HEK293 (cell line): ENCODE measurements around the gene TIMM50.
A peak's percentile ranks its signal among the peaks of the same experiment; 100 is the strongest.

Experiments
- EGR2 ChIP-seq: fragments of 450-650 bp; formaldehyde crosslinking; IDR thresholded peaks from 2 replicates; pipeline ENCODE4 v1.5.1; 2016; ENCODE audit warnings: low read depth, missing biosample characterization, missing genetic modification characterization
- KLF10 ChIP-seq: fragments of 450-650 bp; IDR thresholded peaks from 2 replicates; pipeline ENCODE4 v1.5.1; 2018; ENCODE audit warnings: missing biosample characterization, mild to moderate bottlenecking, missing genetic modification characterization
- PRDM4 ChIP-seq: fragments of 450-650 bp; formaldehyde crosslinking; IDR thresholded peaks from 2 replicates; pipeline ENCODE4 v1.5.1; 2017; ENCODE audit warnings: missing biosample characterization, missing genetic modification characterization
- SP7 ChIP-seq: fragments of 450-650 bp; formaldehyde crosslinking; IDR thresholded peaks from 2 replicates; pipeline ENCODE4 v1.5.1; 2016; ENCODE audit warnings: missing biosample characterization, missing genetic modification characterization
- ZFHX2 ChIP-seq: fragments of 450-650 bp; formaldehyde crosslinking; conservative IDR thresholded peaks from 2 replicates; pipeline ENCODE4 v1.5.1; 2016; ENCODE audit warnings: missing biosample characterization, missing genetic modification characterization
- ZNF16 ChIP-seq: fragments of 450-650 bp; formaldehyde crosslinking; IDR thresholded peaks from 2 replicates; pipeline ENCODE4 v1.5.1; 2016; ENCODE audit warnings: low read depth, missing biosample characterization, missing genetic modification characterization
- ZNF423 ChIP-seq: fragments of 450-650 bp; formaldehyde crosslinking; IDR thresholded peaks from 2 replicates; pipeline ENCODE4 v1.5.1; 2016; ENCODE audit warnings: missing biosample characterization, missing genetic modification characterization
- ZNF513 ChIP-seq: fragments of 450-650 bp; IDR thresholded peaks from 2 replicates; pipeline ENCODE4 v1.5.1; 2018; ENCODE audit warnings: missing biosample characterization, missing genetic modification characterization
- ZNF555 ChIP-seq: fragments of 450-650 bp; formaldehyde crosslinking; conservative IDR thresholded peaks from 2 replicates; pipeline ENCODE4 v1.5.1; 2017; ENCODE audit warnings: missing biosample characterization, mild to moderate bottlenecking, missing genetic modification characterization, inconsistent platforms
- ZNF558 ChIP-seq: fragments of 450-650 bp; formaldehyde crosslinking; IDR thresholded peaks from 2 replicates; pipeline ENCODE4 v1.5.1; 2016; ENCODE audit warnings: missing biosample characterization, missing genetic modification characterization
- ZNF596 ChIP-seq: fragments of 450-650 bp; IDR thresholded peaks from 2 replicates; pipeline ENCODE4 v1.5.0; 2018; ENCODE audit warnings: missing biosample characterization, mild to moderate bottlenecking, missing genetic modification characterization, moderate library complexity
- ZNF664 ChIP-seq: fragments of 450-650 bp; formaldehyde crosslinking; IDR thresholded peaks from 2 replicates; pipeline ENCODE4 v1.5.1; 2016; ENCODE audit warnings: missing biosample characterization, missing genetic modification characterization
- ZNF785 ChIP-seq: fragments of 450-650 bp; formaldehyde crosslinking; IDR thresholded peaks from 2 replicates; pipeline ENCODE4 v1.5.1; 2016; ENCODE audit warnings: missing biosample characterization, missing genetic modification characterization
- TF ChIP-seq, protein P1 (sequence below): fragments of 450-650 bp; formaldehyde crosslinking; IDR thresholded peaks from 2 replicates; pipeline ENCODE4 v1.5.1; 2016; ENCODE audit warnings: missing biosample characterization, missing genetic modification characterization
- TF ChIP-seq, protein P2 (sequence below): fragments of 450-650 bp; formaldehyde crosslinking; IDR thresholded peaks from 2 replicates; pipeline ENCODE4 v1.5.0; 2017; ENCODE audit warnings: missing biosample characterization, missing genetic modification characterization, borderline replicate concordance
- TF ChIP-seq, protein P3 (sequence below): fragments of 450-650 bp; formaldehyde crosslinking; IDR thresholded peaks from 2 replicates; pipeline ENCODE4 v1.5.1; 2016; ENCODE audit warnings: missing biosample characterization, missing genetic modification characterization
- TF ChIP-seq, protein P4 (sequence below): fragments of 450-650 bp; formaldehyde crosslinking; IDR thresholded peaks from 2 replicates; pipeline ENCODE4 v1.5.1; 2017; ENCODE audit warnings: missing biosample characterization, missing genetic modification characterization
- TF ChIP-seq, protein P5 (sequence below): fragments of 450-650 bp; formaldehyde crosslinking; IDR thresholded peaks from 2 replicates; pipeline ENCODE4 v1.5.1; 2016; ENCODE audit warnings: missing biosample characterization, missing genetic modification characterization, borderline replicate concordance

The TIMM50 gene

DNA sequence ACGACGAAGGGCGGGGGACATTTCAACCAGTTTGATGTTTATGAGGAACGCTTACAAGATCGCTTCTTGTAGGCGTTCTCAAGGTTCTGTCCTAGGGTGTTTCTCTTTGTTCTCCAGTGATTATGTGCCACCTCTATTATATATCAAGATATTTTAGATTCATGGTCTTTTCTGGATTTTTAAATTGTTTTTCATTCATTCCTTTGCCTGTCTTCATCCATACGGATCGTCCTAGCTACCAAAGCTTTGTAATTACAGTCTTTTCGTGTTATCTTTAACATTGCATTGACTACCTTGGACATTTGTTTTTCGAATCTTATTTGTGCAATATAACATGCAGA lies 59.7 kb downstream of the TIMM50 start (continued):
- TF ChIP-seq, protein P1, sequence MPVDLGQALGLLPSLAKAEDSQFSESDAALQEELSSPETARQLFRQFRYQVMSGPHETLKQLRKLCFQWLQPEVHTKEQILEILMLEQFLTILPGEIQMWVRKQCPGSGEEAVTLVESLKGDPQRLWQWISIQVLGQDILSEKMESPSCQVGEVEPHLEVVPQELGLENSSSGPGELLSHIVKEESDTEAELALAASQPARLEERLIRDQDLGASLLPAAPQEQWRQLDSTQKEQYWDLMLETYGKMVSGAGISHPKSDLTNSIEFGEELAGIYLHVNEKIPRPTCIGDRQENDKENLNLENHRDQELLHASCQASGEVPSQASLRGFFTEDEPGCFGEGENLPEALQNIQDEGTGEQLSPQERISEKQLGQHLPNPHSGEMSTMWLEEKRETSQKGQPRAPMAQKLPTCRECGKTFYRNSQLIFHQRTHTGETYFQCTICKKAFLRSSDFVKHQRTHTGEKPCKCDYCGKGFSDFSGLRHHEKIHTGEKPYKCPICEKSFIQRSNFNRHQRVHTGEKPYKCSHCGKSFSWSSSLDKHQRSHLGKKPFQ (tag by site-specific recombination) = no peak
- TF ChIP-seq KLF10 (tag by site-specific recombination) (0 out of 2 replicates have a peak, but pooled peaks have one; percentile 2), ZNF555 (no peak), ZNF785 (tag by site-specific recombination) (no peak), ZNF513 (tag by site-specific recombination) (no peak), SP7 (tag by site-specific recombination) (0 out of 2 replicates have a peak, but pooled peaks have one; percentile 23), ZFHX2 (tag by site-specific recombination) (peak; percentile 4; the same call in 1 of the 2 replicates), PRDM4 (tag by site-specific recombination) (no peak), ZNF16 (tag by site-specific recombination) (no peak), ZNF558 (no peak), ZNF596 (tag by site-specific recombination) (no peak), ZNF664 (tag by site-specific recombination) (no peak), ZNF423 (tag by site-specific recombination) (no peak), EGR2 (no peak)
- TF ChIP-seq, protein P2, sequence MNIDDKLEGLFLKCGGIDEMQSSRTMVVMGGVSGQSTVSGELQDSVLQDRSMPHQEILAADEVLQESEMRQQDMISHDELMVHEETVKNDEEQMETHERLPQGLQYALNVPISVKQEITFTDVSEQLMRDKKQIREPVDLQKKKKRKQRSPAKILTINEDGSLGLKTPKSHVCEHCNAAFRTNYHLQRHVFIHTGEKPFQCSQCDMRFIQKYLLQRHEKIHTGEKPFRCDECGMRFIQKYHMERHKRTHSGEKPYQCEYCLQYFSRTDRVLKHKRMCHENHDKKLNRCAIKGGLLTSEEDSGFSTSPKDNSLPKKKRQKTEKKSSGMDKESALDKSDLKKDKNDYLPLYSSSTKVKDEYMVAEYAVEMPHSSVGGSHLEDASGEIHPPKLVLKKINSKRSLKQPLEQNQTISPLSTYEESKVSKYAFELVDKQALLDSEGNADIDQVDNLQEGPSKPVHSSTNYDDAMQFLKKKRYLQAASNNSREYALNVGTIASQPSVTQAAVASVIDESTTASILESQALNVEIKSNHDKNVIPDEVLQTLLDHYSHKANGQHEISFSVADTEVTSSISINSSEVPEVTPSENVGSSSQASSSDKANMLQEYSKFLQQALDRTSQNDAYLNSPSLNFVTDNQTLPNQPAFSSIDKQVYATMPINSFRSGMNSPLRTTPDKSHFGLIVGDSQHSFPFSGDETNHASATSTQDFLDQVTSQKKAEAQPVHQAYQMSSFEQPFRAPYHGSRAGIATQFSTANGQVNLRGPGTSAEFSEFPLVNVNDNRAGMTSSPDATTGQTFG (tag by site-specific recombination) = no peak
- TF ChIP-seq, protein P3, sequence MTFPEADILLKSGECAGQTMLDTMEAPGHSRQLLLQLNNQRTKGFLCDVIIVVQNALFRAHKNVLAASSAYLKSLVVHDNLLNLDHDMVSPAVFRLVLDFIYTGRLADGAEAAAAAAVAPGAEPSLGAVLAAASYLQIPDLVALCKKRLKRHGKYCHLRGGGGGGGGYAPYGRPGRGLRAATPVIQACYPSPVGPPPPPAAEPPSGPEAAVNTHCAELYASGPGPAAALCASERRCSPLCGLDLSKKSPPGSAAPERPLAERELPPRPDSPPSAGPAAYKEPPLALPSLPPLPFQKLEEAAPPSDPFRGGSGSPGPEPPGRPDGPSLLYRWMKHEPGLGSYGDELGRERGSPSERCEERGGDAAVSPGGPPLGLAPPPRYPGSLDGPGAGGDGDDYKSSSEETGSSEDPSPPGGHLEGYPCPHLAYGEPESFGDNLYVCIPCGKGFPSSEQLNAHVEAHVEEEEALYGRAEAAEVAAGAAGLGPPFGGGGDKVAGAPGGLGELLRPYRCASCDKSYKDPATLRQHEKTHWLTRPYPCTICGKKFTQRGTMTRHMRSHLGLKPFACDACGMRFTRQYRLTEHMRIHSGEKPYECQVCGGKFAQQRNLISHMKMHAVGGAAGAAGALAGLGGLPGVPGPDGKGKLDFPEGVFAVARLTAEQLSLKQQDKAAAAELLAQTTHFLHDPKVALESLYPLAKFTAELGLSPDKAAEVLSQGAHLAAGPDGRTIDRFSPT (tag by site-specific recombination) = no peak
- TF ChIP-seq, protein P4, sequence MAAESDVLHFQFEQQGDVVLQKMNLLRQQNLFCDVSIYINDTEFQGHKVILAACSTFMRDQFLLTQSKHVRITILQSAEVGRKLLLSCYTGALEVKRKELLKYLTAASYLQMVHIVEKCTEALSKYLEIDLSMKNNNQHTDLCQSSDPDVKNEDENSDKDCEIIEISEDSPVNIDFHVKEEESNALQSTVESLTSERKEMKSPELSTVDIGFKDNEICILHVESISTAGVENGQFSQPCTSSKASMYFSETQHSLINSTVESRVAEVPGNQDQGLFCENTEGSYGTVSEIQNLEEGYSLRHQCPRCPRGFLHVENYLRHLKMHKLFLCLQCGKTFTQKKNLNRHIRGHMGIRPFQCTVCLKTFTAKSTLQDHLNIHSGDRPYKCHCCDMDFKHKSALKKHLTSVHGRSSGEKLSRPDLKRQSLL (tag by site-specific recombination) = peak; percentile 54; the same call in 1 of the 2 replicates
- TF ChIP-seq, protein P5, sequence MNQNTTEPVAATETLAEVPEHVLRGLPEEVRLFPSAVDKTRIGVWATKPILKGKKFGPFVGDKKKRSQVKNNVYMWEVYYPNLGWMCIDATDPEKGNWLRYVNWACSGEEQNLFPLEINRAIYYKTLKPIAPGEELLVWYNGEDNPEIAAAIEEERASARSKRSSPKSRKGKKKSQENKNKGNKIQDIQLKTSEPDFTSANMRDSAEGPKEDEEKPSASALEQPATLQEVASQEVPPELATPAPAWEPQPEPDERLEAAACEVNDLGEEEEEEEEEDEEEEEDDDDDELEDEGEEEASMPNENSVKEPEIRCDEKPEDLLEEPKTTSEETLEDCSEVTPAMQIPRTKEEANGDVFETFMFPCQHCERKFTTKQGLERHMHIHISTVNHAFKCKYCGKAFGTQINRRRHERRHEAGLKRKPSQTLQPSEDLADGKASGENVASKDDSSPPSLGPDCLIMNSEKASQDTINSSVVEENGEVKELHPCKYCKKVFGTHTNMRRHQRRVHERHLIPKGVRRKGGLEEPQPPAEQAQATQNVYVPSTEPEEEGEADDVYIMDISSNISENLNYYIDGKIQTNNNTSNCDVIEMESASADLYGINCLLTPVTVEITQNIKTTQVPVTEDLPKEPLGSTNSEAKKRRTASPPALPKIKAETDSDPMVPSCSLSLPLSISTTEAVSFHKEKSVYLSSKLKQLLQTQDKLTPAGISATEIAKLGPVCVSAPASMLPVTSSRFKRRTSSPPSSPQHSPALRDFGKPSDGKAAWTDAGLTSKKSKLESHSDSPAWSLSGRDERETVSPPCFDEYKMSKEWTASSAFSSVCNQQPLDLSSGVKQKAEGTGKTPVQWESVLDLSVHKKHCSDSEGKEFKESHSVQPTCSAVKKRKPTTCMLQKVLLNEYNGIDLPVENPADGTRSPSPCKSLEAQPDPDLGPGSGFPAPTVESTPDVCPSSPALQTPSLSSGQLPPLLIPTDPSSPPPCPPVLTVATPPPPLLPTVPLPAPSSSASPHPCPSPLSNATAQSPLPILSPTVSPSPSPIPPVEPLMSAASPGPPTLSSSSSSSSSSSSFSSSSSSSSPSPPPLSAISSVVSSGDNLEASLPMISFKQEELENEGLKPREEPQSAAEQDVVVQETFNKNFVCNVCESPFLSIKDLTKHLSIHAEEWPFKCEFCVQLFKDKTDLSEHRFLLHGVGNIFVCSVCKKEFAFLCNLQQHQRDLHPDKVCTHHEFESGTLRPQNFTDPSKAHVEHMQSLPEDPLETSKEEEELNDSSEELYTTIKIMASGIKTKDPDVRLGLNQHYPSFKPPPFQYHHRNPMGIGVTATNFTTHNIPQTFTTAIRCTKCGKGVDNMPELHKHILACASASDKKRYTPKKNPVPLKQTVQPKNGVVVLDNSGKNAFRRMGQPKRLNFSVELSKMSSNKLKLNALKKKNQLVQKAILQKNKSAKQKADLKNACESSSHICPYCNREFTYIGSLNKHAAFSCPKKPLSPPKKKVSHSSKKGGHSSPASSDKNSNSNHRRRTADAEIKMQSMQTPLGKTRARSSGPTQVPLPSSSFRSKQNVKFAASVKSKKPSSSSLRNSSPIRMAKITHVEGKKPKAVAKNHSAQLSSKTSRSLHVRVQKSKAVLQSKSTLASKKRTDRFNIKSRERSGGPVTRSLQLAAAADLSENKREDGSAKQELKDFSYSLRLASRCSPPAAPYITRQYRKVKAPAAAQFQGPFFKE (tag by site-specific recombination) = no peak
- TF ChIP-seq, all 188 proteins: peak for 8
